DMS114 treated with DMSO at 0.1 percent for 48 hours (cell line): ENCODE measurements around the gene KANSL2.
"Not testable (repeated sequence)": the region's sequence is repeated elsewhere in the genome, so short reads cannot be mapped to it uniquely, and the experiment has no call there.

ENCODE experiments used
- DNase-seq: peaks from one replicate; lab custom pipeline; 2025; ENCODE audit not compliant: unreplicated experiment; lab: John Stamatoyannopoulos, UW

The KANSL2 gene

DNA sequence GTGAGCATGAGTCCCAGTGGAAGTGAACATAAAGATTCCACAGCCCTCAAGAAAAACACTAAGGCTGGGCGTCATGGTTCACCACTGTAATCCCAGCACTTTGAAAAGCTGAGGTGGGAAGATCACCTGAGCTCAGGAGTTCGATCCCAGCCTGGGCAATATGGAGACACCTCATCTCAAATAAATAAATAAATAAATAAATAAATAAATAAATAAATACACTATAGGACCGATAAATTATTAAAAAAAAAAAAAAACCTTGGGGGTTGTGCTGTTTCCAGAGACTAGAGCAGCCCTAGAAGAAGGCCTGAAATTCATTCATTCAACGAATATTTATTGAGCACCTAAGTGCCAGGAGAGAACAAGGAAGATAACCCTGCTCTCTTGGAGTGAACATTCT is 1.5 kb upstream of the KANSL2 start:
- no peak for DNase-seq

DNA sequence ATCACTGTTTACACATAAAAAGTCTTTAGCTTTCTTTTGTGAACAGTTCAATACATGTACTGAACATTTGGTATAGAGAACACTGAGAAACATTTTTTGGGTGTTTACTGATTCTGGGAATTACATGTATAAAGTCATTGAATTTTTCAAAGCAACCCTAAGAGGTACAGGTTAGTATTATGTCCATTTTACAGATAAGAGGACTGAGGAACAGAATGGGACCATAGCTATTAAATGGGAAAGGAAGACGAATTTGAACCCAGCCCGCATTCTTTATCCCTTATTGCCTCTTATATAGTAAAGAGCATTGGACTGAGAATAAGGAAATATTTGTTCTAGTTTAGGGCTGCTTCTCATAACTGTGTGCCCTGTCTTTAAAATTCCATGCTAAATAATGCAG is 889 bp upstream of the KANSL2 start:
- DNase-seq: no peak

GRCh38 chr12:48682533-48682905 is 481 bp upstream of the KANSL2 start:
- not testable (repeated sequence) for DNase-seq

- no peak for DNase-seq
These were observed 684 bp downstream of the KANSL2 start for GRCh38 chr12:48681399-48681709.

DNA sequence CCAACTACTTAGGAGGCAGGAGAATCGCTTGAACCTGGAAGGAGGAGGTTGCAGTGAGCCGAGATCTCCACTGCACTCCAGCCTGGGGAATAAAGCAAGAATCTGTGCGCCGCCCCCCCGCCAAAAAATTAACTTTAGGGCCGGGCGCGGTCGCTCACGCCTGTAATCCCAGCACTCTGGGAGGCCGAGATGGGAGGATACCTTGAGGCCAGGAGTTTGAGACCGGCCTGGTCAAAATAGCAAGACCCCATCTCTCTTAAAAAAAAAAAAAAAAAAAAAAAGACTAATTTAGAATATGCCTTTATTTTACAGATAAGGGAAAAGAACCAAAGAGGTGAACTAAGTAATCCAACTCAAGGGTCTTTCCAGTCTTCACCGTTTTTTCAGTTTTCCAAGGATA is 1.2 kb downstream of the KANSL2 start:
- no peak for DNase-seq

GRCh38 chr12:48678551-48679185 is 3.4 kb downstream of the KANSL2 start:
- no peak for DNase-seq

DNA sequence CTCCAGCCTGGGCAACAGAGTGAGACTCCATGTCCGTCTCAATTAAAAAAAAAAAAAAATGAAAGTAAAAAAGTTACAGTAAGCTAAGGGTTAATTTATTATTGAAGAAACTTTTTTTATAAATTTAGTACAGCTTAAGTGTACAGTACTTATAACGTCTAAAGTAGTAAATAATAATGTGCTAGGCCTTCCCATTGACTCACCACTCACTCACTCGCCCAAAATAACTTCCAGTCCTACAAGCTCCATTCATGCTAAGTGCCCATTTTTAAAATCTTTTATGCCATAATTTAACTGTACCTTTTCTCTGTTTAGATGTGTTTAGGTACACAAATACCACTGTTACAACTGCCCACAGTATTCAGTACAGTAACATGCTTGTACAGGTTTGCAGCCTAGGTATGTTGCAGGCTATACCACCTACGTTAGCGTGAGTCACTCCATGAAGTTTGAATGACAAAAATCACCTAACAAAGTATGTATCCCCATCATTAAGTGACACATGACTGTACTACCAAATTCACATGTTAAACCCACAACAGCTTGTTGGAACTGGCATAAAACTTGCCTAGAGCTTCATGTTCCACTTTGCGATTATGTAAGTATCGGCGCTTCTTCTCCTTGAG is 10.7 kb downstream of the KANSL2 start:
- DNase-seq: no peak

DNA sequence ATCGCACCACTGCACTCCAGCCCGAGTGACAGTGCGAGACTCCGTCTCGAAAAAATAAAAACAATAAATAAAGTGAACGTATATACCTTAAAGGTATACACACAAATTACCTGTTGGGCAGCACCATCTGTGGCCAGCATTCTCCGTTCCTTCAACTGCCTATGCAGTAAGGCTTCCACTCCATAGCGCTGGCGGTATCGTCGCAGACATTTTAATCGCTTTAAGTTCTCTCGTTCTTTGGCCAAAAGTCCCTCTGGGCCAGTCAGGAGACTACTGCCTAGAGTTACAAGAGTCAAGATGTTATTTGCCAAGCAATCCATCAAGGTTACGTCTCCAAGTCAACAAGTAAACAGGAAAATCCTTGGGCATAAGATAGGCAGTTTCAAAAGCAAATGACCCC is 13.0 kb downstream of the KANSL2 start:
- DNase-seq: no peak

DNA sequence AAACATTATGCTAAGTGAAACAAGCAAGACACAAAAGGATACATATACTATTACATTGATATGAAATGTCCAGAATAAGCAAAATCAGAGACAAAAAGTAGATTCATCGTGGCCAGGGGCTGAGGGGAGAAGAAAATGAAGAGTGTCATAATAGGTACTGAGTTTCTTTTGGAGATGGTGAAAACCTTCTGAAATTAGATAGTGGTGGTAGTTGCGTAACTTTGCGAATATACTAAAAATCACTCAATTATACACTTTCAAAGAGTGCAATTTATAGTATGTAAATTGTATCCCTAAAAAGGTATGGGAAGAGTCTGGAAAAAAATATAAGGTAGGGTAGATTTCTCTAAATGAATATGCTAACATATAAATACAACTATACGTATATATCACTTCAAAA is 22.2 kb downstream of the KANSL2 start:
- DNase-seq: no peak

DNA sequence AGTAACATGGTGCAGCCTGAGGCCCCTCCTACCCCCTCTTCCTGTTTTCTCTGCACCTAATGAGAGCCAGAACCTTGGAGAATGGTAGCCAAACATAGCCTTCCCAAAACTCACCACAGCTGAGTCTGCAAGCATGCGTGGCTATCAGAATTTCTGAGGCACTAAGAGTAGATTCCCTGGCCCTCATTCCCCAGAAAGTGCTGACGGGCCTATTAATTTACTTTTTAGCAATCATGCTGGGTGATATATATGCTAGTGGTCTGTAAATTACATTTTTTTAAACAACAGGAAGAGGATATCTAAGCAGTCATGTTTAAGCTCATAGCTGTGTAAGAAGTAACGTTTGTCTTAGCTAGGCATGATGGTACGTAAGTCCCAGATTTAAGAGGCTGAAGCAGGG is 30.4 kb downstream of the KANSL2 start:
- no peak for DNase-seq

DNA sequence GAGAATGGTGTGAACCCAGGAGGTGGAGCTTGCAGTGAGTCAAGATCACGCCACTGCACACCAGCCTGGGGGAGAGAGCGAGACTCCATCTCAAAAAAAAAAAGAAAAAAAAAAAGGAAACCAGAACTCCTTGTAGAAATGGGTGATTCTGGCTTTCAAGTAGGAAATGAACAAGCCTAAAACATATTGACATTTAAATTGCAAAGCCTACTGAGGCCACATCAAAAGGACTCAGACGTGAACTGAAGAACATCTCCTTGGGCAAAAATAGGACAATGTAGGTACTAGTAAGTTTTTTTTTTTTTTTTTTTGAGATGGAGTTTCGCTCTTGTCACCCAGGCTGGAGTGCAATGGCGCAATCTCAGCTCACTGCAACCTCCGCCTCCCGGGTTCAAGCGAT is 36.7 kb downstream of the KANSL2 start:
- not testable (repeated sequence) for DNase-seq

DNA sequence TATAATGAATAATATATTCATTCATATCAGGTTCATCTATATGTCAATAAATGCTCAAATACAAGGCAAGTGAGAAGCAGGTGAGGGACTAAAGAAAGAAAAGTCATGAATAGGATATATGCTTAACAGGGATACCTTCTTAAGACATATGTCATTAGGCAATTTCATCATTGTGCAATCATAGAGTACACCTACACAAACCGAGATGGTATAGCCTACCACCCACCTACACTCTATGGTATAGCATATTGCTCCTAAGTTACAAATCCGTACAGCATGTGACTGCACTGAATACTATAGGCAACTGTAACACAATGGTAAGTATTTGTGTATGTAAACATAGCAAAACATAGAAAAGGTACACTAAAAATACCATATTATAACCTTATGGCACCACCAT is 39.0 kb downstream of the KANSL2 start:
- DNase-seq: no peak

DNA sequence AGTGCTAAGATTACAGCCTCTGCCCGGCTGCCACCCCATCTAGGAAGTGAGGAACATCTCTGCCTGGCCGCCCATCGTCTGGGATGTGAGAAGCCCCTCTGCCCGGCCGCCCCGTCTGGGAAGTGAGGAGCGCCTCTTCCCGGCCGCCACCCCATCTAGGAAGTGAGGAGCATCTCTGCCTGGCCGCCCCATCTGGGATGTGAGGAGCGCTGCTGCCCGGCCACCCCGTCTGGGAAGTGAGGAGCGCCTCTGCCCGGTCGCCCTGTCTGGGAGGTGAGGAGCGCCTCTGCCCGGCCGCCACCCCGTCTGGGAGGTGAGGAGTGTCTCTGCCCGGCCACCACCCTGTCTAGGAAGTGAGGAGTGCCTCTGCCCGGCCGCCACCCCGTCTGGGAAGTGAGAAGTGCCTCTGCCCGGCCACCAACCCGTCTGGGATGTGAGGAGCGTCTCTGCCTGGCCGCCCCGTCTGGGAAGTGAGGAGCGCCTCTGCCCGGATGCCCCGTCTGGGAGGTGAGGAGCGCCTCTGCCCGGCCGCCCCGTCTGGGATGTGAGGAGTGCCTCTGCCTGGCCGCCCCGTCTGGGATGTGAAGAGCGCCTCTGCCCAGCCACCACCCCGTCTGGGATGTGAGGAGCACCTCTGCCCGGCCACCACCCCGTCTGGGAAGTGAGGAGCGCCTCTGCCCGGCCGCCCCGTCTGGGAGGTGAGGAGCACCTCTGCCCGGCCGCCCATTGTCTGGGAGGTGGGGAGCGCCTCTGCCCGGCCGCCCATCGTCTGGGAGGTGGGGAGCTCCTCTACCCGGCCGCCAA is 40.1 kb downstream of the KANSL2 start:
- DNase-seq: not testable (repeated sequence)

- DNase-seq: no peak
These were observed 41.2 kb downstream of the KANSL2 start for GRCh38 chr12:48640854-48641253.

DNA sequence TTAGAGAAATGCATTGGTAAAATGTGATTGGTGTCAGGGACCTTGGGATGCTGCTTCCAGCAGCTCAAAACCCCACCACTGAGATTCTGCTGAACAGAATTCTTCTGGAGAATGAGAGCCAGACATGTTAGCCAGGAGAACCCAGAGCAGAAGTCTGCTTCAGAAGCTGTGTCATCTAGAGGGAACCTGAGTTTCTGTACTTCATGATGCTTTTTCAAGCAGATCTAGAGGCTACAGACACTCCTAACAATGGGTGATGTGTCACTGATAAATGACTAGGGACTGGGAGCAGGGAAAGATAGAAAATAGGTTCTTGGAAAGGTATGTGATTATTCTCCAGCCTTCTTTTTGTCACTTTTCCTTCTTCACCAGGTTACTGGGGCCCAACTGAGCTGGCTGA is 41.6 kb downstream of the KANSL2 start:
- DNase-seq: no peak

- DNase-seq: no peak
These were observed 51.0 kb downstream of the KANSL2 start for GRCh38 chr12:48631071-48631470.

DNA sequence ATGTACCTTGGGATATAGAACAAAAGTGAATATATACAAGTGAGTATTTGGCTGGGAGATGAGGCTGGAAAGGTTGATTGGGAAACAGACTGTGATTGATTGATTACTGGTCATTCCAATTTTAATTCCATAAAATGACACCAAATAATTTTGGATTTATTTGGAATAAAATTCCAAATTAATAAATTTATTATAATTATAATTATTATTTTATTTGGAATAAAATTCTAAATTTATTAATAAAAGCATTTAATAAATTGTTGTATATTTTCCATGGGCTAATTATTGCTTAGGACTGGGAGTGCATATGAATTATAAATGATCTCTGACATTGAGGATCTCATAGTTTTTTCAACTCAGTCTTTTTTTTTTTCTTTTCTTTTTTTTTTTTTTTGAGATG is 51.7 kb downstream of the KANSL2 start:
- no peak for DNase-seq

- DNase-seq: no peak
These were observed 52.5 kb downstream of the KANSL2 start for GRCh38 chr12:48629541-48629940.

- DNase-seq: no peak
These were observed 54.5 kb downstream of the KANSL2 start for GRCh38 chr12:48627556-48627955.

GRCh38 chr12:48622997-48623396 is 59.0 kb downstream of the KANSL2 start:
- not testable (repeated sequence) for DNase-seq

GRCh38 chr12:48618541-48618940 is 63.5 kb downstream of the KANSL2 start:
- peak; percentile 71 for DNase-seq

DNA sequence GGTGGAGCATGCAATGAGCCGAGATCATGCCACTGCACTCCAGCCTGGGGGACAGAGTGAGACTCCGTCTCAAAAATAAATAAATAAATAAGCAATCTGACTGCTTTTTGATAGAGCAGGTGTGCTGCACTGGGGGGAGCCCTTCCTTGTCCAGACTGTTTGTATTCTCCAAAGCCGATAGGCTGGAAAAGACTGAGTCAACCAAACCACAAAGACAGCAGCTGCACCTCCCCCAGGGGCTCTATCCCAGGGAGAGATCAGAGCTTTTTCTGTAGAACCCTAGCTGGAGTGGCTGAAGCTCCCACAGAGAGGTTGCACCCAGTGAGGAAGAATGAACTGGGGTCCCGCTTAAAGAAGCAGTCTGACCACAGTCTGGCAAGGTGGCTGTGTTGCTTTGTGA is 66.4 kb downstream of the KANSL2 start:
- no peak for DNase-seq

DNA sequence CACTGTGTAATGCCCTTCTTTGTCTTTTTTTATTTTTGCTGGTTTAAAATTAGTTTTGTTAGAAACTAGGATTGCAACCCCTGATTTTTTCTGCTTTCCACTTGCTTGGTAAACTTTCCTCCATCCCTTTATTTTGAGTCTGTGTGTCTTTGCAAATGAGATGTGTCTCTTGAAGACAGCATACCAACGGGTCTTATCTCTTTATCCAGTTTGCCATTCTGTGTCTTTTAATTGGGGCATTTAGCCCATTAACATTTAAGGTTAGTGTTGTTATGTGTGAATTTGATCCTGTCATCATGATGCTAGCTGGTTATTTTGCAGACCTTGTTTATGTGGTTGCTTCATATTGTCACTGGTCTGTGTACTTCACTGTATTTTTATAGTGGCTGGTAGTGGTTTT is 68.7 kb downstream of the KANSL2 start:
- DNase-seq: no peak
